ENCODE data around the gene TBC1D22A.
A peak's percentile ranks its signal among the peaks of the same experiment; 100 is the strongest.

The TBC1D22A gene

GRCh38 chr22:46798041-46798365 lies 35.6 kb downstream of the TBC1D22A start:
- Mint-ChIP-seq H3K27me3 (no peaks in the 10 kb centered on the region), H3K27ac (no peak overlapping the region), H3K4me3 (no peak overlapping the region), H3K36me3 (ENCODE audit: low read depth) (peaks cover 40% of the 10 kb centered on the region), H3K4me1 (peaks cover 10% of the 10 kb centered on the region), H3K9me3 (no peaks in the 10 kb centered on the region)
- no peak for DNase-seq
- no peak for ATAC-seq

GRCh38 chr22:46798366-46799350 lies 36.2 kb downstream of the TBC1D22A start:
- Mint-ChIP-seq H3K4me1 (peaks cover 15% of the 10 kb centered on the region), H3K27ac (peak overlapping the region; percentile 68), H3K9me3 (no peaks in the 10 kb centered on the region), H3K36me3 (ENCODE audit: low read depth) (peaks cover 36% of the 10 kb centered on the region), H3K4me3 (no peak overlapping the region), H3K27me3 (no peaks in the 10 kb centered on the region)
- ATAC-seq = peak; percentile 83
- peak; percentile 84 for DNase-seq

GRCh38 chr22:46799626-46800025 lies 37.2 kb downstream of the TBC1D22A start:
- no peak overlapping the region for H3K27ac Mint-ChIP-seq
- no peak for ATAC-seq

GRCh38 chr22:46800102-46800857 lies 37.8 kb downstream of the TBC1D22A start:
- H3K4me1 Mint-ChIP-seq = peaks cover 26% of the 10 kb centered on the region
- H3K4me3 Mint-ChIP-seq = no peak overlapping the region
- H3K27ac Mint-ChIP-seq = no peak overlapping the region
- ATAC-seq (no peak), DNase-seq (no peak)
- H3K36me3 Mint-ChIP-seq (ENCODE audit: low read depth) = peaks cover 43% of the 10 kb centered on the region
- no peaks in the 10 kb centered on the region for H3K27me3 Mint-ChIP-seq
- no peaks in the 10 kb centered on the region for H3K9me3 Mint-ChIP-seq

More at GRCh38 chr22:46799626-46800025, 37.2 kb downstream of the TBC1D22A start:
- H3K4me3 Mint-ChIP-seq = no peak overlapping the region
- H3K4me1 Mint-ChIP-seq = peaks cover 23% of the 10 kb centered on the region
- peaks cover 40% of the 10 kb centered on the region for H3K36me3 Mint-ChIP-seq (ENCODE audit: low read depth)
- no peaks in the 10 kb centered on the region for H3K27me3 Mint-ChIP-seq
- no peaks in the 10 kb centered on the region for H3K9me3 Mint-ChIP-seq
- no peak for DNase-seq

- Mint-ChIP-seq H3K27ac (no peak overlapping the region), H3K9me3 (no peaks in the 10 kb centered on the region), H3K4me1 (peaks cover 29% of the 10 kb centered on the region), H3K4me3 (no peak overlapping the region), H3K36me3 (ENCODE audit: low read depth) (peaks cover 48% of the 10 kb centered on the region), H3K27me3 (no peaks in the 10 kb centered on the region)
- no peak for ATAC-seq
- DNase-seq = no peak
Observed at GRCh38 chr22:46801331-46801811, 38.9 kb downstream of the TBC1D22A start.

- H3K4me1 Mint-ChIP-seq = peaks cover 35% of the 10 kb centered on the region
- H3K27me3 Mint-ChIP-seq = no peaks in the 10 kb centered on the region
- peaks cover 54% of the 10 kb centered on the region for H3K36me3 Mint-ChIP-seq (ENCODE audit: low read depth)
- H3K27ac Mint-ChIP-seq = no peak overlapping the region
- no peak for ATAC-seq
- no peak for DNase-seq
- no peaks in the 10 kb centered on the region for H3K9me3 Mint-ChIP-seq
- no peak overlapping the region for H3K4me3 Mint-ChIP-seq
Observed at GRCh38 chr22:46801826-46802607, 39.6 kb downstream of the TBC1D22A start.

GRCh38 chr22:46802608-46803027 lies 40.2 kb downstream of the TBC1D22A start:
- no peak for ATAC-seq
- no peak overlapping the region for H3K27ac Mint-ChIP-seq
- DNase-seq = no peak
- peaks cover 38% of the 10 kb centered on the region for H3K4me1 Mint-ChIP-seq
- no peak overlapping the region for H3K4me3 Mint-ChIP-seq
- H3K9me3 Mint-ChIP-seq = no peaks in the 10 kb centered on the region
- H3K36me3 Mint-ChIP-seq (ENCODE audit: low read depth) = peaks cover 57% of the 10 kb centered on the region
- H3K27me3 Mint-ChIP-seq = no peaks in the 10 kb centered on the region

- peak; percentile 74 for DNase-seq
Observed at GRCh38 chr22:46803031-46803880, 40.8 kb downstream of the TBC1D22A start.

GRCh38 chr22:46803936-46804335 lies 41.5 kb downstream of the TBC1D22A start:
- H3K27me3 Mint-ChIP-seq = no peaks in the 10 kb centered on the region
- ATAC-seq = no peak
- peaks cover 34% of the 10 kb centered on the region for H3K4me1 Mint-ChIP-seq
- no peaks in the 10 kb centered on the region for H3K9me3 Mint-ChIP-seq
- H3K36me3 Mint-ChIP-seq (ENCODE audit: low read depth) = peaks cover 50% of the 10 kb centered on the region
- no peak overlapping the region for H3K4me3 Mint-ChIP-seq
- H3K27ac Mint-ChIP-seq = no peak overlapping the region
- no peak for DNase-seq

More at GRCh38 chr22:46803031-46803880, 40.8 kb downstream of the TBC1D22A start:
- peak overlapping the region; percentile 8 for H3K27ac Mint-ChIP-seq
- peak; percentile 63 for ATAC-seq
- H3K9me3 Mint-ChIP-seq = no peaks in the 10 kb centered on the region
- peaks cover 38% of the 10 kb centered on the region for H3K4me1 Mint-ChIP-seq
- H3K36me3 Mint-ChIP-seq (ENCODE audit: low read depth) = peaks cover 53% of the 10 kb centered on the region
- H3K27me3 Mint-ChIP-seq = no peaks in the 10 kb centered on the region
- peak overlapping the region; percentile 42 for H3K4me3 Mint-ChIP-seq

GRCh38 chr22:46806794-46807193 lies 44.3 kb downstream of the TBC1D22A start:
- Mint-ChIP-seq H3K4me1 (peaks cover 37% of the 10 kb centered on the region), H3K9me3 (no peaks in the 10 kb centered on the region), H3K4me3 (no peak overlapping the region), H3K27me3 (no peaks in the 10 kb centered on the region), H3K36me3 (ENCODE audit: low read depth) (peaks cover 34% of the 10 kb centered on the region), H3K27ac (no peak overlapping the region)
- ATAC-seq (no peak), DNase-seq (no peak)

- no peak for DNase-seq
- no peak for ATAC-seq
- Mint-ChIP-seq H3K27ac (no peak overlapping the region), H3K4me3 (no peak overlapping the region), H3K4me1 (peaks cover 33% of the 10 kb centered on the region), H3K27me3 (no peaks in the 10 kb centered on the region), H3K9me3 (no peaks in the 10 kb centered on the region), H3K36me3 (ENCODE audit: low read depth) (peaks cover 34% of the 10 kb centered on the region)
Observed at GRCh38 chr22:46807458-46807857, 45.0 kb downstream of the TBC1D22A start.

GRCh38 chr22:46809153-46809885 lies 46.9 kb downstream of the TBC1D22A start:
- Mint-ChIP-seq H3K4me1 (peaks cover 29% of the 10 kb centered on the region), H3K4me3 (no peak overlapping the region), H3K9me3 (no peaks in the 10 kb centered on the region), H3K27ac (no peak overlapping the region), H3K36me3 (ENCODE audit: low read depth) (peaks cover 35% of the 10 kb centered on the region), H3K27me3 (no peaks in the 10 kb centered on the region)
- no peak for ATAC-seq
- DNase-seq = no peak
